Measurements from ENCODE around the gene VWA7.
"Not testable (repeated sequence)": the region's sequence is repeated elsewhere in the genome, so short reads cannot be mapped to it uniquely, and the experiment has no call there.

Gene VWA7, protein sequence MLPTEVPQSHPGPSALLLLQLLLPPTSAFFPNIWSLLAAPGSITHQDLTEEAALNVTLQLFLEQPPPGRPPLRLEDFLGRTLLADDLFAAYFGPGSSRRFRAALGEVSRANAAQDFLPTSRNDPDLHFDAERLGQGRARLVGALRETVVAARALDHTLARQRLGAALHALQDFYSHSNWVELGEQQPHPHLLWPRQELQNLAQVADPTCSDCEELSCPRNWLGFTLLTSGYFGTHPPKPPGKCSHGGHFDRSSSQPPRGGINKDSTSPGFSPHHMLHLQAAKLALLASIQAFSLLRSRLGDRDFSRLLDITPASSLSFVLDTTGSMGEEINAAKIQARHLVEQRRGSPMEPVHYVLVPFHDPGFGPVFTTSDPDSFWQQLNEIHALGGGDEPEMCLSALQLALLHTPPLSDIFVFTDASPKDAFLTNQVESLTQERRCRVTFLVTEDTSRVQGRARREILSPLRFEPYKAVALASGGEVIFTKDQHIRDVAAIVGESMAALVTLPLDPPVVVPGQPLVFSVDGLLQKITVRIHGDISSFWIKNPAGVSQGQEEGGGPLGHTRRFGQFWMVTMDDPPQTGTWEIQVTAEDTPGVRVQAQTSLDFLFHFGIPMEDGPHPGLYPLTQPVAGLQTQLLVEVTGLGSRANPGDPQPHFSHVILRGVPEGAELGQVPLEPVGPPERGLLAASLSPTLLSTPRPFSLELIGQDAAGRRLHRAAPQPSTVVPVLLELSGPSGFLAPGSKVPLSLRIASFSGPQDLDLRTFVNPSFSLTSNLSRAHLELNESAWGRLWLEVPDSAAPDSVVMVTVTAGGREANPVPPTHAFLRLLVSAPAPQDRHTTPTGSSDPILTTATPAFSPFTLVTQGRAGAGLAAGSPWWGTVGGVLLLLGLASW

DNA sequence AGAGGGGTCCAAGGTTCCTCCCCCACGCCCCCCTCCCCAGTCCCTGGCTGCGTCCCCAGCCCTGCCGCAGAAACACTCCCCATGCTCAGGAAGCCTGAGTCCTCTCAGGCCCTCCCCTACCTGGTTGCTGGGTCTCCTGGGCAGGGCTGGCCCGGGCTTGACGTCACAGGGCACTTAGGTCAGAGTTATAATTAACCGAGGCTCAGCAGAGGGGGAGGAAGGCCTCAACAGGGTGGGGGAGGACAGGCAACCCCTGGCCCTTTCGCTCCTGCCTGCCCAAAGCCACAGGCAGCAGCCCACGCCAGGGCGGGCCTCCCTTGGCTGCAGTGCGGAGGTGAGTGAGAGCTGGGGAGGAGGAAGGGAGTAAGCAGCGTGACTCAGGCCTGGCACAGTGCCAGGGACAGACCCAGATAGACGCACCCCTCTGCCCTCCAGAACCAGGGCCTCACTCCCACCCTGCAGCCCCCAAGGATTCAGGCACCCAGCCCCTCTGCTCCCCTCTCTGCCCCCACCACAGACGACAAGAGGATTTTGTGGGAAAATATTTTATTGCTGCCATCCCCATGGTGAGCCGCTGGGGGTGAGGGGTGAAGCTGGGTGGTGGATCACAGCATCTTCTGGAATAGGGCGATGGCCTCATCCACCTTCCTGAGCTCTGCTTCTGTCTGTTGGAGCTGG lies at the start of gene VWA7:
TSS of gene VWA7 (minus strand) at position 340 of the 678 bp plus-strand sequence. CDS start 549 bp downstream, outside the sequence.
- FAIRE-seq (peak; percentile 94), DNase-seq (ENCODE audit: insufficient read length, low spot score) (peak; percentile 85)

DNA sequence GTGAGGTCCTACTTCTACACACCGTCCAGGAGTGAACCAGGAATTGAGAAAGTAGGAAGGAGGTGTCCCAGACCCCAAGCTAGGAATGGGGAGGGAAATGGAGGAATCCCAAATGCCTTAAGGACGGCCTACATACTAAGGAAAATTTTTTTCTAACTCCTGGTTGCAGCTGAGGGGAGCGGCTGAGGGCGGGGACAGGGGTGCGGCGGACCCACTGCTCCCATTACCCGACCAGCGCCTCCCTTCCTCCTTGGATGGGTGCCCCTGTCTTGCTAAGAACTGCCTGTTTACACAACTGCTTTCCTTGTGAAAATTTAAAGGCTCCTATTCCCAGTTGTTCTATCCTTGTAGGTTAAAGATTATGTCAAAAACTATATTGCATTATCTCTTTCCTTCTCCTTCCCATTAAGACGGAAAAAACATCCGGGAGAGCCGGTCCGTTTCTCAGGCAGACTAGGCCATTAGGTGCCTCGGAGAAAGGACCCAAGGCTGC lies 49.7 kb upstream of the VWA7 start:
- FAIRE-seq: no peak
- DNase-seq (ENCODE audit: insufficient read length, low spot score): peak; percentile 84

DNA sequence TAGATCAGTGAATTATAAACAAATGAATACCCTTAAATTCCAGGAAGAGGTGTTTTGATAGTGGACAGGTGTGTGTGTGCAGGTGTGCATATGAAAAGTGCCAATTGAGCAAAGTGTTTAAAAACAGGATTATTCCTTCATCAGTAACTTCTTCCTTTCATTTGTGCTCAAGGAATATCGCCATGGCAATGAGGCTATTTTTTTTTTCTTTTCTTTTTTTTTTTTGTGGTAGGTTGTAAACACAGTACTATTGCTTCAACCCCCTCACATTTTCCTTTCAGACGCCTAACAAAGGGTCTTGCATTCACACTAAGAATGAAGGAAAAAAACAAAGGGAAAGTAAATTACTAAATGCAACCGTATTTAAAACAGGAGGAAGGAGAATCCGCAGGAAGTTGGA lies 48.4 kb upstream of the VWA7 start:
- FAIRE-seq (no peak), DNase-seq (ENCODE audit: insufficient read length, low spot score) (no peak)

DNA sequence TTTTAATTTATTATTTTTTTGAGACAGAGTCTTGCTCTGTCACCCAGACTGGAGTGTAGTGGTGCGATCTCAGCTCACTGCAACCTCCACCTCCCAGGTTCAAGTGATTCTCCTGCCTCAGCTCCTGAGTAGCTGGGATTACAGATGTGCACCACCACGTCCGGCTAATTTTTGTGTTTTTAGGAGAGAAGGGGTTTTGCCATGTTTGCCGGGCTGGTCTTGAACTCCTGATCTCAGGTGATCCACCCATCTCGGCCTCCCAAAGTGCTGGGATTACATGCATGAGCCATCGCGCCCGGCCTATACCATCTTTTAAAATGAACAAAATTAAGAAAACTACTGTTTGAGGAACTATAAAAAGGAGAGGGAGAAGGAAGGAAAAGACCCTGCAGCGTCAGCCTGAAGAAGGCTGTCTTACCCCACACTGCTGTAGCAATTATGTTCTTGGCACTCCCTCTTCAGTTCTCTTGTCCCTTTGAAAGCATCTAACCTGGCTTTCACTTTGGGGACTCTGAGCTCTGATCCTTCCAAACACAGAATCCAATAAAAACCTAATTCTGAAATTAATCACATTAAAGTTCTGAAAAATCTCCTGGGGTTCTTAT lies 46.6 kb upstream of the VWA7 start:
- not testable (repeated sequence) for FAIRE-seq; DNase-seq (ENCODE audit: insufficient read length, low spot score)

DNA sequence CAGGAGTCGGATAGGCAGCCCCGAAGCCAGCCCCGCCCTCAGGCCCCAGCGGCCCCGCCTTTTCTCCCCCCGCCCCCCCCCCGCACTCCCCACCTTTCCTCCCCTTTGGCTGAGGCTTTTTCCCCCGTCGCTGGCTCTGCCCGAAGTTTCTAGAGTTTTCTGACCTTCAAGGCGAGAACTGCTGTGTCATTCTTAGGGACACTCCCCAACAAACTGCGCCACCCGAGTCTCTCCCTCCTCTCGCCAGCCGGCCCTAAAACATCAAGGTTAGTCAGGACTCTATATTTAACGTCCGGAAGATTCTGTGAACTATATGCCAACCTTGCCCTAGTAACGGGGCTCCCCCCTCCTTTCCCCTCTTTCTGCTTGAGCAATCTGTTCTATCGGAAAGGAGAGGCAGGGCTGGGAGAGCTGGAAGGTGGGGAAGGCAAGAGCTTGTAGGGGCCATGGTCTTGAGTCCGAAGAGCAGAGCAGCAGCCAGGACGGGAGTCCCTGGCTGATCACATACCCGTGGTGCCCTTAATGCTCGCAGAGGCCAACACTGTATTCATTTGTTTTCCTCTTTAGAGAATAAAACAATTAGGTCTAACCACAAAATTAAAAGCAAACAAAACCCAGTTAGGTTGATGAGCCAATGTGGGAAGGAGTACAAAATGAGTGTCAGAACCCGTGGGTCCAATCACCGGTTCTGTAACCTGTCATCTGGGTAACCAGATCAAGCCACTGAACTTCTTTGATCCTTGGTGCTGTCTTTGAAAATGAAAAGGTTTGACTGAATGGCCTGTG lies 45.1 kb upstream of the VWA7 start:
- FAIRE-seq: no peak

DNA sequence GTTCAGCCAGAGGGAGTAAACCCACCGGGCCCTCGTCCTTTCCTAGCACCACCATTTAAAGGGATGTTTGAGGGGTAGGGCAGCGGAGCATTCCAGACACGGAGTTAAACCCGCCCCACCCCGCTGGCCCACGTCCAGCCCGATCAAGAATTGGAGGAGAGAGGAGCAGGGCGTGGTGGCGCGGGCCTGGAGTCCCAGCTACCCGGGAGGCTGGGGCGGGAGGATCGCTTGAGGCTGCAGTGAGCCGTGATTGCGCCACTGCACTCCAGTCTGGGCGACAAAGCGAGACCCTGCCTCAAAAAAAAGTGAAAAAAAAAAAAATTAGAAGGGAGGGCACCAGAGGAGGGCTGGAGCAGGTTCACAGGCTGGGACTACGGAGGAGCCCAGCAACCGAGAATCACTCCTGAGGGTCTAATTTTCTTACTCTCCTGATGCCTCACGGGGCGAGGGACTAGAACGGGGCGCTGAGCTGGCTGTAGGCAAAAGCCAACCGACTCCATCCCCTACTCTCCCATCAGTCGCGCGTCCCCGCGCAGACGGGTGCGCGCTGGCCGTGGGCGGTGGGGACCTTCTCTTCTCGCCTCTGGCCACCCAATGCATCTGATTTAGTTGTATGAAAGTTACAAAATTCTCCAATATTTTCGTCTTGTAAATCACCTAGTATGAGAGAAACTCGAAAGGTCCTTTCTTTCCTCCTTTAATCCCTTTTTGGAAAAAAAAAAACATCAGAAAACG lies 44.3 kb upstream of the VWA7 start:
- DNase-seq (ENCODE audit: insufficient read length, low spot score) (peak; percentile 55), FAIRE-seq (peak; percentile 23)

More for the DNA sequence above, 45.1 kb upstream of the VWA7 start:
- peak; percentile 65 for DNase-seq (ENCODE audit: insufficient read length, low spot score)

DNA sequence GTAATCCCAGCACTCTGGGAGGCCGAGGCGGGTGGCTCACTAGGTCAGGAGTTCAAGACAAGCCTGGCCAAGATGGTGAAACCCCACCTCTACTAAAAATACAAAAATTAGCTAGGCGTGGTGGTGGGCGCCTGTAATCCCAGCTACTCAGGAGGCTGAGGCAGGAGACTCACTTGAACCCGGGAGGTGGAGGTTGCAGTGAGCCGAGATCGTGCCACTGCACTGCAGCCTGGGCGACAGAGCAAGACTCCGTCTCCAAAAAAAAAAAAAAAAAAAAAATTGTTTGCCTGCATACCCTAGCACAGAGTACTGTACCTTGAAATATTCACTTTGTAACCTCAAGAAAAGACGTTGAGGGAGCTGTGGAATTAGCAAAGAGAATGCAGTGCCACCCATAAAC lies 43.3 kb upstream of the VWA7 start:
- not testable (repeated sequence) for FAIRE-seq; DNase-seq (ENCODE audit: insufficient read length, low spot score)

DNA sequence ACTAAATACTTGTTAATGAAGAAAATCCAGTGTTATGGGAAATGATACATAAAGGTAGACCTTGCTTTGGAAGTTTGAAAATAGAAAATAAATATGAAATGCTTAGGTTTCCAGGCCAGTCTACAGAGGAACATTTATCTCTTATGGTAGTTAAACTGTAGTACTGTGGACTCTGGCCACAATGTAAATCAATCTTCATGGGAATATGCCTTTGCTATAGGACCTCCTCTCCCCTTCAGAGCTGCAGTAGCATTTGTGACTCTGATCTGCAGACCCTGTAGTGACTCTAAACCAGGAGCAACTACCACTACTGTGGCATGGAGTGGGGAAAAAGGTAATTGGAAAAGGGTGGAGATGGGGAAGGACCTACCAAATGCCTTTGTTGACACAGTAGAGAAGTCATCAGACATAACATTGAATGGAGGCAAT lies 42.8 kb upstream of the VWA7 start:
- FAIRE-seq (no peak), DNase-seq (ENCODE audit: insufficient read length, low spot score) (no peak)

DNA sequence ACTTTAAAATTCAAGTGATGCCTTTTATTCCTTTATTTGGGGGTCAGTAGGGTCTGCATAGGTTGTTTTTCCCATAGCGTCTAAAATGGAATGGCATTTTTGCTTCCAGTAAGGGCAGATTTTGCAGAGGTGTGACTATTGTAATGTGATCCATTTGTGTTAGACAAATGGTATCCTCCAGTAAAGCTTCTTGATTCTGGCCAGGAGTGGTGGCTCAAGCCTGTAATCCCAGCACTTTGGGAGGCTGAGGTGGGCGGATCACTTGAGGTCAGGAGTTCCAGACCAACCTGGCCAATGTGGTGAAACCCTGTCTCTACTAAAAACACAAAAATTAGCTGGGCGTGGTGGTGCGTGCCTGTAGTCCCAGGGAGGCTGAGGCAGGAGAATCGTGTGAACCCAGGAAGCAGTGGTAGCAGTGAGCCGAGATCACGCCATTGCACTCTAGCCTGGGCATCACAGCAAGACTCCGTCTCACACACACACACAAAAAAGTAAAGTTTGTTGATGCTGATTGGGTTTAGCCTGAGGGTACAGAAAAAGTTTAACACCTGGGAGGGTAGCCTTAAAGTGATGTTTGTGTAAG lies 40.9 kb upstream of the VWA7 start:
- not testable (repeated sequence) for FAIRE-seq; DNase-seq (ENCODE audit: insufficient read length, low spot score)

DNA sequence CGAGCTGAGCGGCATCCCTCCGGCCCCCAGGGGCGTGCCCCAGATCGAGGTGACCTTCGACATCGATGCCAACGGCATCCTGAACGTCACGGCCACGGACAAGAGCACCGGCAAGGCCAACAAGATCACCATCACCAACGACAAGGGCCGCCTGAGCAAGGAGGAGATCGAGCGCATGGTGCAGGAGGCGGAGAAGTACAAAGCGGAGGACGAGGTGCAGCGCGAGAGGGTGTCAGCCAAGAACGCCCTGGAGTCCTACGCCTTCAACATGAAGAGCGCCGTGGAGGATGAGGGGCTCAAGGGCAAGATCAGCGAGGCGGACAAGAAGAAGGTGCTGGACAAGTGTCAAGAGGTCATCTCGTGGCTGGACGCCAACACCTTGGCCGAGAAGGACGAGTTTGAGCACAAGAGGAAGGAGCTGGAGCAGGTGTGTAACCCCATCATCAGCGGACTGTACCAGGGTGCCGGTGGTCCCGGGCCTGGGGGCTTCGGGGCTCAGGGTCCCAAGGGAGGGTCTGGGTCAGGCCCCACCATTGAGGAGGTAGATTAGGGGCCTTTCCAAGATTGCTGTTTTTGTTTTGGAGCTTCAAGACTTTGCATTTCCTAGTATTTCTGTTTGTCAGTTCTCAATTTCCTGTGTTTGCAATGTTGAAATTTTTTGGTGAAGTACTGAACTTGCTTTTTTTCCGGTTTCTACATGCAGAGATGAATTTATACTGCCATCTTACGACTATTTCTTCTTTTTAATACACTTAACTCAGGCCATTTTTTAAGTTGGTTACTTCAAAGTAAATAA lies 40.2 kb upstream of the VWA7 start:
- DNase-seq (ENCODE audit: insufficient read length, low spot score); FAIRE-seq: not testable (repeated sequence)

DNA sequence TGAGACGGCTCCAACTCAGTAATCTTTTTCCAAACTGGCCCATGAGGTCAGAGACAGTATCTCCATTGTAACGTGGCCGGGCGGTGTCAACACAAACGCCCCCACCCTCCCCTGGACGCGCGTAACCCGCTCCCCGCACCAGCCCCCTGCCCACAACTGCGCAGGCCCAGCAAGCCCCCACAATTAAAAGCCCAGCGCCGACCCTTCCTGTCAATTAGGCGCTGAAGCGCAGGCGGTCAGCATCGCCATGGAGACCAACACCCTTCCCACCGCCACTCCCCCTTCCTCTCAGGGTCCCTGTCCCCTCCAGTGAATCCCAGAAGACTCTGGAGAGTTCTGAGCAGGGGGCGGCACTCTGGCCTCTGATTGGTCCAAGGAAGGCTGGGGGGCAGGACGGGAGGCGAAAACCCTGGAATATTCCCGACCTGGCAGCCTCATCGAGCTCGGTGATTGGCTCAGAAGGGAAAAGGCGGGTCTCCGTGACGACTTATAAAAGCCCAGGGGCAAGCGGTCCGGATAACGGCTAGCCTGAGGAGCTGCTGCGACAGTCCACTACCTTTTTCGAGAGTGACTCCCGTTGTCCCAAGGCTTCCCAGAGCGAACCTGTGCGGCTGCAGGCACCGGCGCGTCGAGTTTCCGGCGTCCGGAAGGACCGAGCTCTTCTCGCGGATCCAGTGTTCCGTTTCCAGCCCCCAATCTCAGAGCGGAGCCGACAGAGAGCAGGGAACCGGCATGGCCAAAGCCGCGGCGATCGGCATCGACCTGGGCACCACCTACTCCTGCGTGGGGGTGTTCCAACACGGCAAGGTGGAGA lies 38.1 kb upstream of the VWA7 start, which contains the start of the genes HSPA1A and HSPA1L:
TSS of gene HSPA1A (plus strand) at position 519 of the 814 bp plus-strand sequence. CDS start at position 733, 214 bp downstream.
TSS of gene HSPA1L (minus strand) at position 259 of the 814 bp plus-strand sequence. CDS start 3,311 bp downstream, outside the sequence.
- DNase-seq (ENCODE audit: insufficient read length, low spot score): no peak
- FAIRE-seq: no peak

DNA sequence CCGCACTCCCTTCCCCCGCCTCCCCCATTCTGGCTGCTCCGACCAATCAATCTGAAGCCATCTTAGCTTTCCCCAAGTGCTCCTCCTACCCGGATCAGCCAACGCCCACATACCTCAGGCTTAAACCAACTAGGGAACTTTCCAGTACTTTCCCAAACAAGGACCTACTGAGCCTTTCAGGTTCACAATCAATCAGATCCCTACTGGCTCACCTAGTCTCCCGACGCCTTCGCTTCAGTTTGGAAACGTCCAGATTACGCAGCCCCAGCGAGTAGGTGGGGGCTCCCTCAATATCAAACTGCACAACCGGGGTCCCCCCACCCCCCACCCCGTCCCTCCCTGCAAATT lies 37.5 kb upstream of the VWA7 start:
- FAIRE-seq: no peak
- no peak for DNase-seq (ENCODE audit: insufficient read length, low spot score)

DNA sequence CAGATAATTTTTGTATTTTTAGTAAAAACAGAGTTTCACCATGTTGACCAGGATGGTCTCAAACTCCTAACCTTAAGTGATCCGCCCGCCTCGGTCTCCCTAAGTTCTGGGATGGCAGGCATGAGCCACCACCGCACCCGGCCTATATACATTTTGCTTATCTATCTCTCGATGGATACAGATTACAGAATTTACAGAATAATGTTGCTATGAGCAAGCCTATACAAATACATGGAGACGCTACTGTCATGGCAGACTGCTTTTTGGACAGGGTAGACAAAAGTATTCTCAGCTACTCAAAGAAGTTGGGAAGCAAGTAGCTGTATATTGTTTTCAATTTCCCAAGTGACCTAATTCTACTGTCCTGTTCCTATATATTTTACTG lies 36.3 kb upstream of the VWA7 start:
- FAIRE-seq (no peak), DNase-seq (ENCODE audit: insufficient read length, low spot score) (no peak)

DNA sequence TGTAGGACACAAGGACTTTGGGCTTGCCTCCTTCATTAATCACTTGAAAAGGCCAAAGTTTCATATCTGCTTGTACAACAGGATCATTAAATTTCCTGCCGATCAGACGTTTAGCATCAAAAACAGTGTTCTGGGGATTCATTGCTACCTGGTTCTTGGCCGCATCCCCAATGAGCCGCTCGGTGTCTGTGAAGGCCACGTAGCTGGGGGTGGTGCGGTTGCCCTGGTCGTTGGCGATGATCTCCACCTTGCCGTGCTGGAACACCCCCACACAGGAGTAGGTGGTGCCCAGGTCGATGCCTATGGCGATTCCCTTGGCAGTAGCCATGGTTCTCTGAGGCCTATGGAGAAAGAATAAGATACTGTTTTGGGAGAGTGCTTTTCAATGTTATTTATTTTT lies 34.5 kb upstream of the VWA7 start:
- FAIRE-seq: no peak

DNA sequence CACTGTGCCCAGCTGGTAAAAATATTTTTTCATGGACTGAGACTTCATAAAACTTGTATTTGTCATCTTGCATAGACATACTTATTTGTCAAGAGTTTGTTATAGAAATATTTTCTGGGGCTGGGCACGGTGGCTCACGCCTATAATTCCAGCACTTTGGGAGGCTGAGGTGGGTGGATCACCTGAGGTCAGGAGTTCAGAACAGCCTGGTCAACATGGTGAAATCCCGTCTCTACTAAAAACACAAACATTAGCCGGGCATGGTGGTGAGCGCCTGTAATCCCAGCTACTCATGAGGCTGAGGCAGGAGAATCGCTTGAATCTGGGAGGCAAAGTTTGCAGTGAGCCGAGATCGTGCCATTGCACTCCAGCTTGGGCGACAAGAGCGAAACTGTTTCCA lies 31.5 kb upstream of the VWA7 start:
- FAIRE-seq; DNase-seq (ENCODE audit: insufficient read length, low spot score): not testable (repeated sequence)

More for the DNA sequence above, 34.5 kb upstream of the VWA7 start:
- no peak for DNase-seq (ENCODE audit: insufficient read length, low spot score)

DNA sequence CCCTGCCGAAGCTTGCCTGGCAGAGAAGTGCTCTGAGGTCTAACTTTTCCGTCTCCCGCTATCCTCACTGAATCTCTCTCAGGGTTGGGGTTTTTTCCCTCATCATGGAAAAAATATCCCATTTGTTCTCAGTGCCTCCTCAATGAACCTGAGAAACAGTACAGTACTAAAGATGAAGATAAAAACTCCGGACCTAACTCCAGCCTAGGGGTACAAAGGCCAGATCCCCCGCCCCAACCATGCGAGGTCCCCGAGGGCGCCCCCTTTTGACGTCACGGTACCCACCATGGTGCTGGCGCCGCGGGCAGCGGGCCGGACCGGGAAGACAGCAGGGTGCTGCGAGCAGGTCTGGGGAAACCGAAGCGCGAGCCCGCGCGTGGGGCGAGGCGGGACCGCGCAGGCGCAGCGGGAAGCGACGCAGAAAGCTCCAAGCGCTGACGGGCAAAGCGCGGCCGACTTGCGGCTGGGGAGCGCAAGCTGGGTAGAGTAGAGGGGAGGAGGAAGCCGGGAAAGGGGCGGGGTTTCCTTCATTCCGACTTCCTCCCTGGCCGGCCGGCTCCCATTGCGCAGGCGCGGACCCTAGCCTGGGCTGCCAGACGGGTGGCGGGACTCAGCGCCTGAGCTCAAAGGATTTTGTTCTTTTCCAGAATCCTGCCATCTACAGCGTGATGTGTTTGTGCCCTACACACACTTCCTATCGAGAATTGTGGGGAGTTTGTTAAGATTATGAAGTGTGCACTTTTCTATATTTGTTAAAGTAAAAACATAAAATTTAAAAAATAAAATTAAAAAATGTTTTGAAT lies 29.5 kb upstream of the VWA7 start, which contains the start of gene LSM2:
TSS of gene LSM2 (minus strand) at position 497 of the 803 bp plus-strand sequence. CDS start at position 288, 209 bp downstream.
- FAIRE-seq (peak; percentile 93), DNase-seq (ENCODE audit: insufficient read length, low spot score) (peak; percentile 99)
